Posterior cingulate gyrus (tissue), 11 donors: ENCODE measurements around the gene RAET1G.
A peak's percentile ranks its signal among the peaks of the same experiment; 100 is the strongest.
"Not testable (repeated sequence)": the region's sequence is repeated elsewhere in the genome, so short reads cannot be mapped to it uniquely, and the experiment has no call there.

Experiments
- DNase-seq, 10 donors: peaks; one replicate each; pipeline versions ENCODE4 v3.0.0 to v3.0.0-alpha.2; 2020 to 2021; ENCODE audit warnings: mixed read lengths in 3 of 10
- intact Hi-C: fragments of 100-400 bp; cut with DNase I; formaldehyde crosslinking; loops from one replicate; pipeline ENCODE4 v1.15.1; 2023

The RAET1G gene

DNA sequence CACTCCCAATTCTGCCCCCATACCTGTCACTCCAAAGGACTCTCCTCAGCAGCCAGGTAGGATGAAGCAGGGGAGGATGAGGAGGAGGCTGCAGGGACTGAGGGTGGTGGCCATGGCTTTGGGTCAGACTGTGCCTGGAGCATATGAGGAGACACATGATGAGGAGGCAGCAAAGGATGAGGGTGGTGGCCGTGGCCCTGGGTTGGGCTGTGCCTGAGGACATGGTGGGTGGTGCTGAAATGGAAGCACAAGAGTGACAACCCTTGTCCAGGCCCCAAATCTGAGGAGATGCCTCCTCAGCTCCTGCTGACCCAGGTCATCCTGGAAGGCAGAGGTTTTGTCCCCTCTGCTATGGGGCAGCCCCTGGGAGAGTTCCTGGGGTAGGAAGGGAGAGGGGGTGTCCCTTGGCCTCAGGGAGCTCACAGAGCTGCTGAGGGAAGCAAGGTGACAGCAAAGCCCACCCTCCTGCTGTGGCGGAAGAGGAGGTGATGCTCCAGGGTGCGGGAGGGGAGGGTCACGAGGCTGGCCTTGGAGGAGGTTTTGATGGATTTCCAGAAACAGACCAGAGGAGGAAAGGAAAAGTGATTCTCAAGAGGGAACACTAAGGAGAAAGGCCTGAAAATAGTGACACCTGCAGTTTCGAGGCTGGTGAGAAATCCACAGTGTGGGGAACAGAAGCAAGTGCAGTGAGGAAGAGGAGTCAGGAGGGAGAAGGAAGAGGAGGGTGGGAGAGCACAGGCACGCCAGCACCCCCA, 4.6 kb downstream of the RAET1G start:
- no peak for DNase-seq
- intact Hi-C loops = no loop called here

DNA sequence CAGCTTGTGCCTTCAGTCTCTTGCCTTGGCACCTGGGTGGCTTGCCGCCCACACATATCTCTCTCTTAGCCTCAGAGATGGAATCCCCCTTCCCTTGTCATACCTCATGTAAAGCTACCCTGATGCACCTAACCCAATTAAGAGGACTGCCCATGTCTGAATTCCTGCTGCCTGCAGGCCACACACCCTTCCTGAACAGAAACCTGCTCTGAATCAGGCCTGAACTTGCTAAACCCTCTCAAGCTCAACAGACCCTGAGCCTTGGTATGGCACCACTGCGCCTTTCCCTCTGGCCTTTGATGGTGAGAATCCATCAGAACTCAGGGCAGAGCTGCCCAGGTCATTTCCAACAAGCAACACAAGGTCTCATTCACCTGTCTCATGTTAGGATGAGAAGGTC, 5.2 kb downstream of the RAET1G start:
- DNase-seq = no peak
- intact Hi-C loops = no loop called here

DNA sequence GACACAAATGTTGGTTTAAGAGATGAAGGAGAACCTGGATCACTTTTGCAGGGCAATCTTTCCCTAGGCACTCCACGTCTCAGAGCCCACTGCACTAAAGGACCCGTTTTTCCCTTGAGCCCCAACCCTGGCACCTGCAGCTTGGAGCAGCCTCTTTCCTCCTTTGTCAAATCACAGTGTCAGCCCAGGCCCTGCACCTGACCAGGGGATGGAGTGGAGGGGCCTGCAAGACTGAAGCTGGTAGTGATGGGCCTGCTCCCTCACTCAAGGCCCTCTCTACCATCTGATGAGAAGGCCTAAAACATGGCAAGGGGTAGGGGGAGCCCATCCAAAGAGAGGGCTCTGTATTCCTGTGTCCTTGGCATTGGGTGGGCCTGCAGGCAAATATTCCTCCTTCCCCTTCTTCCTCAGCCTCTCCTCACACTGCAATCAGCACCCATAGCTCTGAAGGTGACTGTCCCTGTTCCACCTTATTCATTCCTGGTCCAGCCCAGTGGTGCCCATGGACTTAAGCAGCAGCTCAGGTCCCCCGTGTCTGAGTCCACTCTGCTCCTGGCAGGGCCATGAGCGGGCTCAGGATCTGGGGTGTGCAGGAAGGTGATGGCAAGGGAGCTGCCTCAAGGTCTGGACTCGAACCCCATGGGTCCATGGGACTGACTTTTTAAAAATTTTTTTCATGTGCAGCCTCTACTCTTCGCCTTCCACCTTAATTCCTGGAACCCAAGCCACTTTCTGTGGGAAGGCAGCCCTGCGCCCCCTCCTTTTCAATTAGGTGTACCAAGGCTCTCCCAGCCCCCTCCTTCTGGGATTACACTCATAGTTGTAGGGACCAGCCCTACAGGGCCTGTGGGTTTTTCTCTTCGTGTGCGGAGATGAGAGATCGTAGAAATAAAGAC, 6.7 kb downstream of the RAET1G start:
- intact Hi-C loops = no loop called here
- no peak for DNase-seq

DNA sequence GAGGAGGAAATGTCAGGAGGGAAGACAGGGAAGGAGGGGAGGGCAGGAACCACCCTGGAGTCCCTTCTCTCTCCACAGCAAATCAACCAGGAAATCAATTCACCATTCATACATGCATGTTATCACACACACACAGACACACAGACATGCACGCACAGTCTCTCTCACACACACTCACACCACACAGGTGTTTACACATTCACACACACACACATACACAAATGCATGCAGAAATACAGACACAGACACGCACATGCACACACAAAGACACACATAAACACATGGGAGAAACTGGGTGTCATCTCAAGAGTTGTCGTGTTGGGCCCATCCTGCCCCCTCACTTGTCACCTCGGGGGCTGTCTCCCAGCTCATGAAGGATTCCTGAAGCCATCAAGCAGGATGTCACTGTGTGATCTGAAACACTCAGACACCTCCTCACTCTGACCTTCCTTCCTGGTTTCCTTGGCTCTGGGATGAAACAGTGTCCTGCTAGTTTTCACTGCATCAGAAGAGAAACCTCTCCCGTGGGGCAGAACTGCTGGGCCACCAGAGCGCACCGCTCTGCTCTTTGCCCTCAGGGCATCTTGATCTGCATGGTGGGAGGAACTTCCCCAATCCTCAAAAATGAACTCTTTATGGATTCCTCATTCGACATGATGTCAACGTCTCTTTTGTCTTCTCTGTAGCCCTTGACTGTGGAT, 9.2 kb downstream of the RAET1G start:
- DNase-seq = no peak
- intact Hi-C loops = no loop called here

DNA sequence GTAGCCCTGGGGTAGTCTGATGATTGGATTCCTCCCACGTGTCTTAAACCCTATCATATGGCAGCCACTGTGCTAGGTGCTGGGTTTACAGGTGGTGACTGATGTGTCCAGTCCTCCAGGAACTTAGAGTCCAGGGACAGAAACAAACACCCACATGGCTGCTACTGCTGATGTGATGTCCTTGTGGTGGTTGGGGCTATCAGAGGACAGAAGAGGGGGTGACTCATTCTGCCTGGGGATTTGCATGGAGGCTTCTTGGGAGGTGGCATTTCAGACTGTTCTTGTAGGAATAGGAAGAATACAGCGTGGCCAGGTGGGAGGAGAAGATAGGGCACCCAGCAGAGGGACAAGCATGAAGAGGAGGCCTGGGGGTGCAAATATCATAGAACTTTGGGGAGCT, 9.8 kb downstream of the RAET1G start:
- intact Hi-C loops = no loop called here
- DNase-seq = no peak

DNA sequence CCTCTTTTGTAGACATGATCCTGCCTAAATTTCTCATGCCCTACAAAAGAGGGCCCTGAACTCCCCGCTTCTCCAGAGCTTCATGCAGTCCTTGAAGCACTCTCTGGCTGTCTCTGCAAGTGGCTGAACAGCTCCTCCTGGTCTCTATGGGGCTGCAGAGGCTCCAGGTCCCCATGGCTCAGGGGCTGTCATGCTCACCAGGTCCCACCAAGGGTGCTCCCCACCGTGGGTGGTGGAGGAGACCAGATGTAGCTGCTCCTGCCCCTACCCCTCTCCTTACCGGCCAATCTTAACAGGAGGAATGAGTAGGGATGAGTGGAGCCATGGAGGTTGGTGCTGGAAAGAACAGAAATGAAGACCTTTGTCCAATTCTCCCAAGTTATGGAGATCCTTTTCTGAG, 10.2 kb downstream of the RAET1G start:
- intact Hi-C loops, DNase-seq: not testable (repeated sequence)

DNA sequence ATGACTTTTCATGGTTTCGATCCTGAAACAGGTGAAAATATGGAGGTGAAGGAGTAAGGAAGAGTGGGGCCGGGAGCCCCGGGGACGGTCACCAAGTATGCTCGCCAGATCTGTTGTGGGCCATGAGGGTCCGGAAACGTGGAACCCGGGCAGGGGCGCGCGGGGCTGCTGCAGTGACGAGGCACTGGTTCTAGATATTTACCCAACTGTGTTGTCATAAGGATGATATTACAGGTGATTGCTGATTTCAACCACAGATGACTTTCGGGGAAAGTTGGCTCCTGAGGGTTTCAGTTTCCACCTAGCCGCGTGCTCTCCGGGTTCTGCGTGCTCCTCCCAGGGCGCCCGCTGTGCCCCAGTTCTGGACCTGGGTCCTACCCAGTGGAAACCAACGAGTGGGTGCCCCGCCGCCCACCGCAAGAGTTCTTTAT, 12.2 kb downstream of the RAET1G start:
- intact Hi-C loops = no loop called here
- DNase-seq = peak in 1 of 10 donors; percentile 79

DNA sequence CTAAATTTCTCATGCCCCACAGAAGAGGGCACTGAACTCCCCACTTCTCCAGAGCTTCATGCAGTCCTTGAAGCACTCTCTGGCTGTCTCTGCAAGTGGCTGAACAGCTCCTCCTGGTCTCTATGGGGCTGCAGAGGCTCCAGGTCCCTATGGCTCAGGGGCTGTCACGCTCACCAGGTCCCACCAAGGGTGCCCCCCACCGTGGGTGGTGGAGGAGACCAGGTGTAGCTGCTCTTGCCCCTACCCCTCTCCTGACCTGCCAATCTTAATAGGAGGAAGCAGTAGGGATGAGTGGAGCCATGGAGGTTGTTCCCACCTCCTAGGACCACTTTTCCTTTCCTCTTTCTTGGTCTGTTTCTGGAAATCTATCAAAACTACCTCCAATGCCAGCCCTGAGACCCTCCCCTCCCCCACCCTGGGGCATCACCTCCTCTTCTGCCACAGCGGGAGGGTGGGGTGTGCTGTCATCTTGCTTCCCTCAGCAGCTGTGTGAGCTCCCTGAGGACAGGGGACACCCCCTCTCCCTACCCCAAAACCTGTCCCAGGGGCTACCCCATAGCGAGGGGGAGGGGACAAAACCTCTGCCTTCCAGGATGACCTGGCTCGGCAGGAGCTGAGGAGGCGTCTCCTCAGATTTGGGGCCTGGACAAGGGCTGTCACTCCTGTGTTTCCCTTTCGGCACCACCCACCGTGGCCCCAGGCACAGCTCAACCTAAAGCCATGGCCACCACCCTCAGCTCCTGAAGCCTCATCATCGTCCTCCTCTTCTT, 13.0 kb downstream of the RAET1G start:
- intact Hi-C loops = no loop called here
- no peak for DNase-seq

DNA sequence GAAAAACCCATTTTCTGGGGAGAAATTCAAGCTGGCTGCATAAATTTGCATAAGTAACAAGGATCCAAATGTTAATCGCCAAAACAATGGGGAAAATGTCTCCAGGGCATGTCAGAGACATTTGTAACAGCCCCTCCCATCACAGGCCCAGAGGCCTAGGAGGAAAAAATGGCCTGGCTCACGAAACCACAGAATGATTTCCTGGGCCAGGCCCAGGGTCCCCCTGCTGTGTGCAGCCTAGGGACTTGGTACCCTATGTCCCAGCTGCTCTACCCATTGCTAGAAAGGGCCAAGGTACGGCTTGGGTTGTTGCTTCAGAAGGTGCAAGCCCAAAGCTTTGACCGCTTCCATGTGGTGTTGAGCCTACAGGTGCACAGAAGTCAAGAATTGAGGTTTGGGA, 14.4 kb downstream of the RAET1G start:
- peak in 1 of 10 donors; percentile 27 for DNase-seq
- intact Hi-C loops = not testable (repeated sequence)

DNA sequence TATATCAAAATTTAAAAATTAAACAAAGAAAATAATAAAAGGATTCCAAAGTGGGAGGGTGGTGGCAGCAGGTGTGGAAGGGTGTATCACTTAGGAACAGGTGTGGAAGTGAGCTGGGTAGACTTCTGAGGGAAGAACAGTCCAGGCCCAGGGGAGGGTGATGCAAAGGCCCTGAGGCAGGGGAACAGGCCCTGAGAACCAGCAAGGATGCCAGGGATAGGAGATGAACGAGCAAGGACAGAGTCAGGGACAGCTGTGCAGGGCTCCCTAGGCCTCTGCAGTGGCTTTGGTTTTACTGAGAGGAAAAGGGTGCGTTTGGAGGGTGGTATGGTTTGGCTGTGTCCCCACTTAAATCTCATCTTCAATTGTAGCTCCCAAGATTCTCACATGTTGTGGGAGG, 15.6 kb downstream of the RAET1G start:
- intact Hi-C loops = no loop called here
- no peak for DNase-seq

DNA sequence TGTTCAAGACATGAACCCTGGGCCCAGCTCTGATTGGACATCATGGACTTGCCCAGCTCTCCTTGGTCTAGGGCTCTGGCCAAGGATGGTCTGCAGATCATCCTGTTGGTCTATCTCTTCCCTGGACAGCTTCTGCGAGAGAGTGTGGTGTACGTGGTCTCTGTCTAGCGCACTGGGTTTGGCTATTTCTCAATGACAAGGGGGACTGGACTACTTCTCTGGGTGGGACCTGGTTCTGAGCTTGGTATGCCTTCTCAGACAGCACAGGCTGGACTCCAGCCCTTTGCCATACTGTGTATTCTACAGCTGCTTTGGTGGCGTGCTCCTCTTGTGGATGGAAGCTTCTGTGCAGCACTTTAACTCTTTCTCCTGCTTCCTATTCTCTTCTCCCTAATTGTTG, 16.5 kb downstream of the RAET1G start:
- DNase-seq = no peak
- intact Hi-C loops = no loop called here

DNA sequence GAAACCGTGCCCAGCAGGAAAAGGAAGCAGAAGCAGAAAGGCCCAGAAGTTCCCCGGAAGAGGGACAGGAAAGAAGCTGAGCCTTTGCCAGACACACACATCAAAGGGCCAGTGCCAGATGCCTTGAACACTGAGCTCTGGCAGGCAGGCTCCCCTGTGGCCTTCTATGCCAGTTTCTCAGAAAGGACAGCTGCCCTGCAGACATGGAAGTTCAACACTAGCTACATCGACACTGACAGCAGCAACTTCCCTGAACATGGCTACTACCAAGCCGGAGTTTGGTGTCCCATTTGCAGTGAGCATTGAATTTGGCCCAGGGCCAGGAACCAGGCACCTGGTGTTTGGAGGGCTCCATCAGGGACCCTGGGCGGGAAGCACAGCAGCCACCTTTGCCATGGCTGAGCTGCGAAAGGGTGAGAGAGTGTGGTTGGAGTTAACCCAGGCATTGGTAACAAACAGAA, 17.0 kb downstream of the RAET1G start:
- intact Hi-C loops = no loop called here
- DNase-seq = peak in 1 of 10 donors; percentile 61

DNA sequence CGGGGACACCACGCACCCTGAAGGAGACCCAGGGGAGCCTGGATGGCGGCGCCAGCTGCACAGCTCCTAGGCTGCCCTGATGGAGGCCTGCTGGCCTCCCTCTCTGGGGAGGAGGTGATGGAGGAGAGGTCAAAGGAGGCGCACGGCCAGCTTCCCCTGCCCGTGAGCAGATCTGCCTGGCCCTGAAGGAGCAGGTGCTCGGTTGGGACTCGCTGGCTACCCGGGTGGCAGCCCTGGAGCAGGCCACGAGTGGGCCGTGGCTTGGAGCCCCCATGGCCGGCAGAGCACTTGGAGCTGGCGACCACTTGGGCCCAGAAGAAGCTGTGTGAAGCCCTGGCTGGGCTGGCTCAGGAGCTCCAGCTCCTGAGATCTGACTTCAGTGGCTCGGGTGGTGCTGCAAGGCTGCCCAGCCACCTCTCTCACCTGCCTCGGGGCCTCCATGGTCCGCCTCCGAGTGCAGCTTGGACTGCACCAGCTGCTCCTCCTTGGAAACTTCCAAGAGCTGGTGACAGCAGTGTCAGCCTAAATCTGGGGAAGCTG, 17.5 kb downstream of the RAET1G start:
- intact Hi-C loops = no loop called here
- DNase-seq = peak in 1 of 10 donors; percentile 64

DNA sequence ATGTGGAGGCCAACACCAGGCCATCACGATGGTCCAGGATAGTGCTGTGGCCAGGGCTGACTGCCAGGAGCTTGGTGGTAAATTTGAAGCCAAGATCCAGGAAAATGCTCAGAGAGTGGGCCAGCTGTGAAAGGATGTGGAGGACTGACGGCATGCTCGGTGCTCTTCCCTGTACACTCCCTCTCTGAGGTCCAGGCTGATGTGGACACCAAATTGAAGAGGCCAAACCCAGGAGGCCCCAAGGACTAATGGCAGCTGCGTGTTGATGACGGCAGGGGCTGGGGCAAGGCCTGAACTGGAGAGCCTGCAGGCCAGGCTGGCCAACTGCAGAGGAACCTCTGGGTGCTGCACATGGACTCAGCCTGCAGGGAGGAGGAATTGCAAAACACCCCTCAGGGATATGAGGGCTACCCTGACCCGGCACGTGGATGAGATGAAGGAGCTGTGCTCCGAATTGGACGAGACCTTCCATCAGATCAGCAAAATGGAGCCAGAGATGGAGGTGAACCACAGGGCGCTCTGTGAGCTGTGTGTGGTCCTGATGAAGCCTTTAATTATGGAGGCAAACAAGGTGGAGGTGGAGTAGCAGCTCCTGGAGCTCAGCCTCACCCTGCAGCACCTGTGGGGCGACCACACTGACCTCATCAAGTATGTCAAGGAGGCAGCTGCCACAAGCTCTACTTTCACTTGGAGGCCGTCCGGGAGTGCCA, 18.1 kb downstream of the RAET1G start:
- peak in 1 of 10 donors; percentile 29 for DNase-seq
- intact Hi-C loops = no loop called here

DNA sequence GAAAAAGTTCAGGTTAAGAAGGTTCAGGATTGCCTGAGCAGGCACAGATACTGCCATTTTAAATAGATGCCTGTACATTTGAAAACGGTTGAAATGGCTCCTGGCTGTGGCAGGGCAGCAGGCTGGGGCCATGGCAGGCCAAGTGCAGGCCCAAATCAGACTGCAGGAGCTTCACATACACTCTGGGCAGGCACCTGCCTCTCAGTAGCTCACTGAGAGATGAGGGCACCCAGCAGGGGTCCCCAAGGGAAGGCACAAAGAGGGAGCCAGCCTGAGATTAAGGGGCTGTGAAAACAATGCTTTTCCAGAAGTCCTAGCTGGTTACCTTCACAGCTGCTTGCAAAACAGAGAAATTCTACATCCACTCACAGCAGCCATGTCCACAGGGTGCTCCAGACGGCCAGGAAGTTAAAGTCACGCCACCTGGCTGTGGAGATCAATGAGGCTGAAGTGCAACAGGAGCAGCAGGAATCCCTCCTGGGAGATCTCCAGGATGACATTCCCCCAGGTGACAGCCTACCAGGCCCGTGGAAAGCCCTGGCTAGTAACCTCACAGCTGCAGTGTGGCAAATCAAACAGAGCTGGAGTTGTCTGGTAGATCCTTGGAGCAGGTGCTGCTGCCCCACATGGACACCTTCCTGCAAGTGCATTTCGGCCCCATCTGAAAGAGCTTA, 18.8 kb downstream of the RAET1G start:
- peak in 1 of 10 donors; percentile 25 for DNase-seq
- intact Hi-C loops = no loop called here

DNA sequence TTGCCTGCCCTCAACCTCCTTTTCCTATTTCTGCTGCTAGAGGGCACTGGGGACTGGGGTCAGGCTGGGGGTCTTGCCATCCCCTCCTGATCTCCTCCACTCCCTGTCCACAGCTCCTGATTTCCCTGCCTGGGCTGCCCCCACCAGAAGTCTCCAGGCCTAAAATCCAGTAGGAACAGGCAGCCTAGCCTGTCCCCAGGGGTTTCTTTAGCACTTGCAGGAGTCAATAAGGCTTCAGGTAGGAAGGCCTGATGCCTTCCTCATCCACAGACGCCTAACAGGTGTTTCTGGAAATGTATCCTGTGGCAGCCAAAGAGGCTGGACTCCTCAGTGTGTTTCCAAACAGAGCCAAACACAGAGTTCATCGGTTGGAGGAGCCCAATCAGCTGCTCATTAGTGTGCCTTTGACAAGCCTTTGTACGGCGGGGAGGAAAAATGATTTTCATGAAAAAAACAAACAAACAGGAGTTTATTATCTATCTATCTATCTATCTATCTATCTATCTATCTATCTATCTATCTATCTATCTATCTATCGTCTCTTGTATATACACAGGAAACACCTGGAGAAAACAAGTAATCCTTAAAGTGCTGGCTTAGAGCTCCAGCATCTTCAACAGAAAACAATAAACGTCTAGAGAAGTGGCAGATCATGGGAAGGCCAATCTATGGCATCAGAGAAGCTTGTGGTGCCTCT, 21.3 kb downstream of the RAET1G start:
- peak in 1 of 10 donors; percentile 64 for DNase-seq
- intact Hi-C loops = no loop called here

DNA sequence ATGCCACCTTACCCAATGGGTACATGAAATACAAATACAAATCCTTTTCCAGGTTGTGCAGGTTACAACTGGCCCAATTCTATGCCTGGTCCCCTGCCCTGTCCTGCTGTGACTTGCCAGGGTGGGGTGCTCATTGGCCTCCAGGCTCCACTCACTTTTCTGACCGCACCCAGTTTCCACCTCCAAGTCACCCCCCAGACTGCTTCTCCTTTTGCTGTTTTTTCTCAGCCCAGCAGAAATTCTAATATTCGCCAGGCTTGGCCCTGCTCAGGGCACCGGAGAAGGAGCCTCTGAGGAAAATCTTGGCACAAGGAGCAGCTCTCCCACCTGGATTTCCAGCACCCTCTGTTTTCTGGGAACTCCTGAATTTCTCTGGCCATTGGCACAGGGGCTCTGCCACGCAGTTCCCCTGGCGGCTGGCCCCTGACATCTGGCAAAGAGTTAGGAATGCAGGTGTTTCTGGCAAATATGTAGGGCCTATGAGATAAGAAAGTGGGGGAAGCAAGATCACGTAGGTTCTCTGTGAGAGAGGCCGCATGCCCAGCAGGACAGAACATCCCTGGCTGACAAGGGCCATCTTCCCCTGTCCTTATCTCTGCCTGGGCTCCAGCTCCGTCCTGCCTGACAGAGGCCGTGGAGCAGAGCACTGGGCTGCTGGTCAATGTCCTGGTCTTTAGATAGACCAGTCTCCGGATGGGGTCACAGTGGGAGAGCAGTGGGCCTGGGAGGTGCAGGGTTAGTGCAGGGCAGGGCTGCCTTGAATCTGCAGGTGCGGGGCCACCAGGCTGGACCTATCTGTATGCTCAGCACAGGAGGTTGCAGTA, 22.1 kb downstream of the RAET1G start:
- peak in 1 of 10 donors; percentile 48 for DNase-seq
- intact Hi-C loops = no loop called here
